Measurements from ENCODE around the gene KRT7. TPM values are rescaled to one million over a fixed set of nuclear protein-coding genes. Genes with fewer than 3 reads are reported as not detected.
A peak's percentile ranks its signal among the peaks of the same experiment; 100 is the strongest.

The KRT7 gene
- 664 TPM for total RNA-seq
- long read RNA-seq, transcript KRT7-201 (9 exons, 1,754 nt): major isoform, 669 of 788 reads
- long read RNA-seq, partial matches to known transcripts: 40 of 788 reads
- long read RNA-seq, other reads (novel, unspliced or antisense): 77 of 788 reads

- H3K9me3 ChIP-seq: no peaks in the 10 kb centered on the region
- H3K4me3 ChIP-seq: peak within 1 kb of the TSS; percentile 49
- H3K4me1 ChIP-seq: peaks cover 8% of the 10 kb centered on the region
- H3K27me3 ChIP-seq: peaks cover 10% of the 10 kb centered on the region
- peak within 1 kb of the TSS; percentile 80 for H3K27ac ChIP-seq
- no peak for TF ChIP-seq CTCF (IDR thresholded peaks at IDR 0.05)
- peak; percentile 93 for DNase-seq
- intact Hi-C loops (cut with DNase I): no loop called here
- ATAC-seq: peak; percentile 73
- H3K36me3 ChIP-seq: no peaks in the 10 kb centered on the region
Measured at GRCh38 chr12:52232674-52233461, at the start of gene KRT7. KRT7 (plus strand) TSS chr12:52233243; CDS start chr12:52233297, 54 bp downstream.

DNA sequence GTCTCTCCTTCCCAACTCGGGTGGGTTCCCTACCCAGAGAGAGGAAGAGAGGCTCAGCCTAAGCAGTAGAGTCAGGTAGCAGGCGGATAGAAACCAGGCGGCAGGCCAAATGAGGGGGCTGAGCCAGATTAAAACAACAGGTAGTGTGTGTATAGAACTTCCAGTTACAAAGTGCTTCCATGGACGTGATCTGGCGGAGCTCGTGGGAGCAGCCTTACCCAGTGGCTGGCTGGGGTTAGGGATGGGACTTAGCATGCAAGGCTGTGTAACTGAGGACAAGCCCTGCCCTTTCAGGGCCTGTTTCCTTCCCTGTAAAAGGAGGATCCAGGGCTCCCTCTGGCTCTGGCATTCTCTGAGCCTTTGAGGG, 49.5 kb upstream of the KRT7 start:
- no peaks in the 10 kb centered on the region for H3K27me3 ChIP-seq
- ATAC-seq: no peak
- H3K4me1 ChIP-seq: no peaks in the 10 kb centered on the region
- intact Hi-C loops (cut with DNase I): no loop called here
- H3K36me3 ChIP-seq: no peaks in the 10 kb centered on the region
- TF ChIP-seq CTCF (IDR thresholded peaks at IDR 0.05): no peak
- no peak for DNase-seq
- no peak overlapping the region for H3K4me3 ChIP-seq
- no peaks in the 10 kb centered on the region for H3K9me3 ChIP-seq
- H3K27ac ChIP-seq: no peak overlapping the region

- no peak for ATAC-seq
- Histone ChIP-seq H3K27ac (no peak overlapping the region), H3K36me3 (no peaks in the 10 kb centered on the region), H3K9me3 (no peaks in the 10 kb centered on the region), H3K4me3 (no peak overlapping the region), H3K4me1 (no peaks in the 10 kb centered on the region), H3K27me3 (no peaks in the 10 kb centered on the region)
- DNase-seq: no peak
- TF ChIP-seq CTCF (IDR thresholded peaks at IDR 0.05): no peak
- intact Hi-C loops (cut with DNase I): no loop called here
Measured at GRCh38 chr12:52183971-52184370, 49.1 kb upstream of the KRT7 start.

GRCh38 chr12:52184813-52185212, 48.2 kb upstream of the KRT7 start:
- H3K27ac ChIP-seq: no peak overlapping the region
- intact Hi-C loops (cut with DNase I): no loop called here

GRCh38 chr12:52185400-52185967, 47.6 kb upstream of the KRT7 start:
- ATAC-seq (no peak), DNase-seq (no peak)
- H3K4me3 ChIP-seq: no peak overlapping the region
- intact Hi-C loops (cut with DNase I): no loop called here
- no peaks in the 10 kb centered on the region for H3K9me3 ChIP-seq
- no peaks in the 10 kb centered on the region for H3K36me3 ChIP-seq
- TF ChIP-seq CTCF (IDR thresholded peaks at IDR 0.05): no peak
- no peaks in the 10 kb centered on the region for H3K4me1 ChIP-seq
- no peak overlapping the region for H3K27ac ChIP-seq
- H3K27me3 ChIP-seq: no peaks in the 10 kb centered on the region

More at GRCh38 chr12:52184813-52185212, 48.2 kb upstream of the KRT7 start:
- Histone ChIP-seq H3K4me1 (no peaks in the 10 kb centered on the region), H3K27me3 (no peaks in the 10 kb centered on the region), H3K4me3 (no peak overlapping the region), H3K36me3 (no peaks in the 10 kb centered on the region), H3K9me3 (no peaks in the 10 kb centered on the region)
- DNase-seq: no peak
- TF ChIP-seq CTCF (IDR thresholded peaks at IDR 0.05): no peak
- no peak for ATAC-seq

Measured in upper lobe of right lung (tissue), 1 donor.